H9 (cell line): ENCODE data around the gene CPM. TPM values are rescaled to one million over a fixed set of nuclear protein-coding genes. Genes with fewer than 3 reads are reported as not detected.

Experiments used
- DNase-seq: peaks from one replicate; pipeline ENCODE4 v3.0.0-alpha.2; 2017
- H2AFZ ChIP-seq: one replicate; pipeline ENCODE4 v1.6.1; 2013; ENCODE audit warnings: mild to moderate bottlenecking, low read length, control low read depth, moderate library complexity
- H2AK5ac ChIP-seq: 2 replicates; pipeline ENCODE4 v1.6.1; 2013; ENCODE audit warnings: low read length, control low read depth, mixed read lengths; ENCODE audit not compliant: insufficient read length
- H2BK120ac ChIP-seq: one replicate; pipeline ENCODE4 v1.6.1; 2013; ENCODE audit warnings: low read depth, mild to moderate bottlenecking, low read length, control low read depth, inconsistent platforms; ENCODE audit not compliant: poor library complexity, severe bottlenecking
- H2BK12ac ChIP-seq: 2 replicates; pipeline ENCODE4 v1.6.1; 2013; ENCODE audit warnings: low read length, control low read depth, mixed read lengths, low read depth; ENCODE audit not compliant: insufficient read length
- H2BK15ac ChIP-seq: 2 replicates; pipeline ENCODE4 v1.6.1; 2013; ENCODE audit warnings: low read depth, low read length, control low read depth
- H2BK20ac ChIP-seq: one replicate; pipeline ENCODE4 v1.6.1; 2013; ENCODE audit warnings: low read depth, mild to moderate bottlenecking, low read length, control low read depth, inconsistent platforms; ENCODE audit not compliant: poor library complexity, severe bottlenecking
- H2BK5ac ChIP-seq: 2 replicates; pipeline ENCODE4 v1.6.1; 2013; ENCODE audit warnings: low read length, control low read depth, mixed read lengths; ENCODE audit not compliant: insufficient read length
- H3K14ac ChIP-seq: 2 replicates; pipeline ENCODE4 v1.6.1; 2013; ENCODE audit warnings: low read length, control low read depth; ENCODE audit not compliant: insufficient read depth
- H3K18ac ChIP-seq: 2 replicates; pipeline ENCODE4 v1.6.1; 2013; ENCODE audit warnings: low read depth, mild to moderate bottlenecking, mixed read lengths, low read length, control low read depth; ENCODE audit not compliant: insufficient read length
- H3K23ac ChIP-seq: 2 replicates; pipeline ENCODE4 v1.6.1; 2013; ENCODE audit warnings: low read length, control low read depth, mixed read lengths, low read depth; ENCODE audit not compliant: insufficient read length
- H3K23me2 ChIP-seq: 2 replicates; pipeline ENCODE4 v1.6.1; 2013; ENCODE audit warnings: low read depth, mild to moderate bottlenecking, mixed read lengths, low read length, control low read depth; ENCODE audit not compliant: insufficient read length, poor library complexity, severe bottlenecking
- H3K27ac ChIP-seq: 2 replicates; pipeline ENCODE4 v1.5.1; 2013; ENCODE audit warnings: low read length, control low read depth, mixed read lengths, low read depth; ENCODE audit not compliant: insufficient read length
- H3K27me3 ChIP-seq: 2 replicates; pipeline ENCODE4 v1.6.1; 2013; ENCODE audit warnings: low read length, control low read depth, inconsistent platforms; ENCODE audit not compliant: insufficient read depth
- H3K4ac ChIP-seq: 2 replicates; pipeline ENCODE4 v1.6.1; 2013; ENCODE audit warnings: low read depth, mild to moderate bottlenecking, control low read depth, inconsistent platforms, low read length, moderate library complexity
- H3K4me1 ChIP-seq: 2 replicates; pipeline ENCODE4 v1.6.1; 2013; ENCODE audit warnings: low read length, control low read depth, inconsistent platforms; ENCODE audit not compliant: insufficient read depth
- H3K4me2 ChIP-seq: 2 replicates; pipeline ENCODE4 v1.6.1; 2013; ENCODE audit warnings: low read length, control low read depth, mixed read lengths; ENCODE audit not compliant: insufficient read length, insufficient read depth
- H3K56ac ChIP-seq: 2 replicates; pipeline ENCODE4 v1.6.1; 2013; ENCODE audit warnings: low read depth, mild to moderate bottlenecking, mixed read lengths, low read length, control low read depth; ENCODE audit not compliant: insufficient read length
- H3K79me1 ChIP-seq: 2 replicates; pipeline ENCODE4 v1.6.1; 2013; ENCODE audit warnings: low read depth, mild to moderate bottlenecking, moderate library complexity, low read length, control low read depth, inconsistent platforms; ENCODE audit not compliant: insufficient read depth, poor library complexity, severe bottlenecking
- H3K79me2 ChIP-seq: 2 replicates; pipeline ENCODE4 v1.6.1; 2013; ENCODE audit warnings: low read length, control low read depth, inconsistent platforms; ENCODE audit not compliant: insufficient read depth
- H3K9ac ChIP-seq: 2 replicates; pipeline ENCODE4 v1.6.1; 2013; ENCODE audit warnings: low read length, control low read depth, mixed read lengths; ENCODE audit not compliant: insufficient read length; ENCODE audit errors: extremely low read depth
- H3K9me3 ChIP-seq: one replicate; pipeline ENCODE4 v1.6.1; 2013; ENCODE audit warnings: low read depth, low read length, inconsistent platforms; ENCODE audit not compliant: control insufficient read depth
- H3T11ph ChIP-seq: one replicate; pipeline ENCODE4 v1.6.1; 2013; ENCODE audit warnings: mild to moderate bottlenecking, low read length, control low read depth, inconsistent platforms
- H4K20me1 ChIP-seq: one replicate; pipeline ENCODE4 v1.6.1; 2013; ENCODE audit not compliant: control insufficient read depth, insufficient read length, insufficient read depth
- H4K5ac ChIP-seq: 2 replicates; pipeline ENCODE4 v1.6.1; 2013; ENCODE audit warnings: low read depth, mild to moderate bottlenecking, mixed read lengths, low read length, control low read depth; ENCODE audit not compliant: insufficient read length
- H4K8ac ChIP-seq: replicated peaks from 2 replicates; pipeline ENCODE4 v1.6.1; 2013; ENCODE audit warnings: low read length, control low read depth, mixed read lengths, low read depth; ENCODE audit not compliant: insufficient read length
- H4K91ac ChIP-seq: 2 replicates; pipeline ENCODE4 v1.6.1; 2013; ENCODE audit warnings: low read depth, mild to moderate bottlenecking, moderate library complexity, mixed read lengths, low read length, control low read depth; ENCODE audit not compliant: insufficient read length
- H3K27ac Mint-ChIP-seq, 3 experiments: 2 replicates in 2 of 3; 3 replicates in 1 of 3; pipeline ENCODE4 v1.8.0; 2020 to 2021; ENCODE audit warnings: mixed read lengths in 3 of 3, mild to moderate bottlenecking in 1 of 3, moderate library complexity in 1 of 3
- H3K27me3 Mint-ChIP-seq: 2 replicates; pipeline ENCODE4 v1.8.0; 2021; ENCODE audit warnings: low read depth, mild to moderate bottlenecking, moderate library complexity, mixed read lengths
- H3K36me3 Mint-ChIP-seq, 3 experiments: 2 replicates in 2 of 3; 3 replicates in 1 of 3; pipeline ENCODE4 v1.8.0; 2020 to 2021; ENCODE audit warnings: low read depth in 3 of 3, mixed read lengths in 3 of 3; ENCODE audit not compliant: insufficient read depth in 1 of 3
- H3K4me1 Mint-ChIP-seq, 2 experiments: 2 replicates each; pipeline ENCODE4 v1.8.0; 2020; ENCODE audit warnings: mixed read lengths in 2 of 2
- H3K4me3 Mint-ChIP-seq, 2 experiments: 2 replicates in 1 of 2; 3 replicates in 1 of 2; pipeline ENCODE4 v1.8.0; 2020 to 2021; ENCODE audit warnings: mild to moderate bottlenecking in 2 of 2, mixed read lengths in 2 of 2, moderate library complexity in 1 of 2
- H3K9me3 Mint-ChIP-seq, 2 experiments: 2 replicates in 1 of 2; 3 replicates in 1 of 2; pipeline ENCODE4 v1.8.0; 2020; ENCODE audit warnings: mild to moderate bottlenecking in 2 of 2, mixed read lengths in 2 of 2, moderate library complexity in 1 of 2
- CTCF ChIP-seq: fragments of 200-600 bp; sonication (generic); conservative IDR thresholded peaks from 3 replicates; pipeline ENCODE4 v1.8.0; 2021; ENCODE audit warnings: antibody characterized with exemption, mild to moderate bottlenecking
- WGBS: extraction: QIAGEN DNeasy Blood & Tissue Kit; methylation state at CpG from one replicate; pipeline ENCODE4 v1.1.7; 2013; ENCODE audit warnings: missing lambda C conversion rate, low lambda C conversion rate, mixed read lengths; ENCODE audit not compliant: insufficient read length; ENCODE audit errors: extremely low coverage; 5-methylcytosine and 5-hydroxymethylcytosine counted together
- total RNA-seq: library from RNA; stranded (reverse); gene quantifications from 2 replicates; pipeline ENCODE4 v1.2.1, GENCODE V29; 2021

The CPM gene
- total RNA-seq, 1 experiment from 2014 or later, result 1.2 TPM

- TF ChIP-seq CTCF, result no peak
- H2AK5ac ChIP-seq, result no peak overlapping the region
- H4K20me1 ChIP-seq, result no peaks in the 10 kb centered on the region
- Mint-ChIP-seq H3K27me3 (no peaks in the 10 kb centered on the region), H3K36me3 (0 out of 7 replicates have a peak, but pooled peaks cover 0 to 3% (median 0%) of the 10 kb centered on the region in 3 experiments), H3K9me3 (peaks cover 3 to 4% of the 10 kb centered on the region in 2 experiments; a peak in 3 of 5 replicates), H3K4me3 (no peak overlapping the region), H3K27ac (no peak overlapping the region; a peak in 1 of 7 replicates), H3K4me1 (peaks cover 2% of the 10 kb centered on the region in 2 experiments; a peak in 3 of 4 replicates)
- H3K23ac ChIP-seq, result no peak overlapping the region
- H2BK12ac ChIP-seq, result no peak overlapping the region
- H3K9me3 ChIP-seq, result no peaks in the 10 kb centered on the region
- DNase-seq, result no peak
- no peak overlapping the region for H2AFZ ChIP-seq
- H2BK20ac ChIP-seq, result no peak overlapping the region
- no CpG with 5 or more reads among the region's 3 CpGs for WGBS
- H4K91ac ChIP-seq, result no peak overlapping the region
- no peak overlapping the region for H3K9ac ChIP-seq
- H4K8ac ChIP-seq, result no peak overlapping the region
- H3K27me3 ChIP-seq, result no peaks in the 10 kb centered on the region
- no peak overlapping the region for H2BK5ac ChIP-seq
- H3K4ac ChIP-seq, result no peak overlapping the region
- no peaks in the 10 kb centered on the region for H3K23me2 ChIP-seq
- H3K4me1 ChIP-seq, result no peaks in the 10 kb centered on the region
- no peaks in the 10 kb centered on the region for H3K79me1 ChIP-seq
- no peak overlapping the region for H3K56ac ChIP-seq
- no peak overlapping the region for H2BK120ac ChIP-seq
- H4K5ac ChIP-seq, result no peak overlapping the region
- no peak overlapping the region for H3K18ac ChIP-seq
- H3K79me2 ChIP-seq, result no peaks in the 10 kb centered on the region
- H3T11ph ChIP-seq, result no peak overlapping the region
- no peak overlapping the region for H3K4me2 ChIP-seq
- no peak overlapping the region for H3K27ac ChIP-seq
- no peak overlapping the region for H2BK15ac ChIP-seq
- H3K14ac ChIP-seq, result no peak overlapping the region
Observed at GRCh38 chr12:68885381-68885780, 47.6 kb downstream of the CPM start.
